Measurements from ENCODE around the gene SNAPC3. TPM values are rescaled to one million over a fixed set of nuclear protein-coding genes. Genes with fewer than 3 reads are reported as not detected.
"Not testable (repeated sequence)": the region's sequence is repeated elsewhere in the genome, so short reads cannot be mapped to it uniquely, and the experiment has no call there.

SNAPC3 gene
- total RNA-seq (2012; rRNA removed): 33.2 and 35.0 TPM in 2 replicates

DNA sequence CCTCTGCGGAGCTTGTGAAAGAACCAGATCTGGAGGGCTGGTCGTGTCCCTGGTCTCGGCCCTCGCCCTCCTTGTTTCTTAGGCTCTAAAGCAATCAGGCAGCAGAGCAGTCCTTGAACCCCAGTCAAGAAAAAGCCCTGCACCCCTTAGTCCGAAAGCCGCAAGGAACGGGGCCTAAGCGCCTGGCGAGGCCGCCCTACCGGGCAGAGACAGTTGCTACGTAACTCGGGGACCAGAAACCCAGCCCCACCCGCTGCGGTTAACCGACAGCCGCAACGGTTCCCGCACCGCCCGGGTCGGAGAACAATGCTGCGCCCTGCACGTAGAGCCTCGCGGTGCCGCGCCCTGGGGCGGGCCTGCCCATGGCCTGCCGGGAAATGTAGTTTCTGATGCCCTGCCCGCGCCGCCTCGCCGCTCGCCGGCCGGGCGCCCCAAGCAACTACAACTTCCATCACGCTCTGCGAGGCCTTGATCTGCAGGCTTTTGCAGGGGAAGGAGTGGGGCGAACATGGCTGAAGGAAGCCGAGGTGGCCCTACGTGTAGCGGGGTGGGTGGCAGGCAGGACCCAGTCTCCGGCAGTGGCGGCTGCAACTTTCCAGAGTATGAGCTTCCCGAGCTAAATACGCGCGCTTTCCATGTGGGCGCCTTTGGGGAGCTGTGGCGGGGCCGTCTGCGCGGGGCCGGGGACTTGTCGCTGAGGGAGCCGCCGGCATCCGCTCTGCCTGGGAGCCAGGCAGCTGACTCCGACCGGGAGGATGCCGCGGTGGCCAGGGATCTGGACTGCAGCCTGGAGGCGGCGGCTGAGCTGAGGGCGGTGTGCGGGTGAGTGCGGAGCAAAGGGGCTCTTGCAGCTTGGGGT, at the start of gene SNAPC3:
TSS of gene SNAPC3 (plus strand) at position 505 of the 859 bp plus-strand sequence. CDS start at position 509, 4 bp downstream.
- Histone ChIP-seq H3K4me2 (ENCODE audit: low read length) (peak within 1 kb of the TSS; percentile 93), H3K36me3 (ENCODE audit: insufficient read depth, low read length) (peaks cover 23% of the 10 kb centered on the region), H3K9me3 (replicated peaks; ENCODE audit: low read length) (no peaks in the 10 kb centered on the region), H3K9ac (ENCODE audit: low read depth, low read length) (peak within 1 kb of the TSS; percentile 93), H3K4me1 (ENCODE audit: control insufficient read depth, insufficient read depth, low read length) (peaks cover 7% of the 10 kb centered on the region), H3K27me3 (ENCODE audit: control insufficient read depth, insufficient read depth, low read length) (no peaks in the 10 kb centered on the region), H3K4me3 (ENCODE audit: low read length) (peak within 1 kb of the TSS; percentile 96)

DNA sequence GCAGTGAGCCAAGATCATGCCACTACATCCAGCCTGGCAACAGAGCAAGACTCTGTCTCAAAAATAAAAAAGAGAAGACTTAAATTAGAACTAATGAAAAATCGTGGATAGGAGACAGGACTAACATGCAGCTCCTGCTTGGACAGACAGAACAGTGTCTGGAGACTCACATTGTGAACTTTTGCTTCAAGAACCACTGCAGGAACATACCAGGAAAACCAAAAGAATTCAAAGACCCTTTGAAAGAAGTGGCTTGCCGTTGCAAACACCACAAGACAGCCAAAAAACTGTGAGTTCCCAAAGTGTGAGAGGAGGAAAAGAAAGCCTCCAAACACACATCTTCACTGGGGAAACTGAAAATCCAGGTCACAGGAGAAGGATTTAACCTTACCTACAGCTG, 48.8 kb upstream of the SNAPC3 start:
- peaks cover 6% of the 10 kb centered on the region for H3K27me3 ChIP-seq (ENCODE audit: control insufficient read depth, insufficient read depth, low read length)
- no peaks in the 10 kb centered on the region for H3K4me1 ChIP-seq (ENCODE audit: control insufficient read depth, insufficient read depth, low read length)
- H3K9me3 ChIP-seq (replicated peaks; ENCODE audit: low read length): no peaks in the 10 kb centered on the region
- no peak overlapping the region for H3K4me2 ChIP-seq (ENCODE audit: low read length)
- H3K36me3 ChIP-seq (ENCODE audit: insufficient read depth, low read length): no peaks in the 10 kb centered on the region
- no peak overlapping the region for H3K9ac ChIP-seq (ENCODE audit: low read depth, low read length)
- no peak overlapping the region for H3K4me3 ChIP-seq (ENCODE audit: low read length)

DNA sequence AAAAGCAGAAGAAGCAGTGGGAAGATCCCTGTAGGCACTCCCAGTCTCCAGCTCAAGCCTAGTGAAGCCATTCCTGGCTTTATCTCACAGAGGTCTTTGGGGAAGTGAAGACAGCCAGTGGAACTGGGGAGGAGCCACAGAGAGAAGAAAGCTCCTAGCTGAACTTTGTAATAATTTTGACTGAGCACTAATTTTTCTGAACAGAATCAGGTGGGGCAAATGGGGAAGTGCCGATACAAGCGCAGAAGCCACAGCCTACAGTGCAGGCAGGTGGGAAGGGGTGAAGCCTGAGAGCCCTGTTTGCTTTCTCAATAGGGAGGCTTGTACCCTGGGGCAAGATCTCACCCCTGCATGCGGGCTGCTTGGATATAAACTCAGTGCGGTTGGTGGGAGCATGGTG, 48.4 kb upstream of the SNAPC3 start:
- no peak overlapping the region for H3K4me2 ChIP-seq (ENCODE audit: low read length)
- H3K4me1 ChIP-seq (ENCODE audit: control insufficient read depth, insufficient read depth, low read length): no peaks in the 10 kb centered on the region
- no peaks in the 10 kb centered on the region for H3K9me3 ChIP-seq (replicated peaks; ENCODE audit: low read length)
- H3K27me3 ChIP-seq (ENCODE audit: control insufficient read depth, insufficient read depth, low read length): peaks cover 6% of the 10 kb centered on the region
- no peaks in the 10 kb centered on the region for H3K36me3 ChIP-seq (ENCODE audit: insufficient read depth, low read length)
- no peak overlapping the region for H3K9ac ChIP-seq (ENCODE audit: low read depth, low read length)
- H3K4me3 ChIP-seq (ENCODE audit: low read length): no peak overlapping the region

DNA sequence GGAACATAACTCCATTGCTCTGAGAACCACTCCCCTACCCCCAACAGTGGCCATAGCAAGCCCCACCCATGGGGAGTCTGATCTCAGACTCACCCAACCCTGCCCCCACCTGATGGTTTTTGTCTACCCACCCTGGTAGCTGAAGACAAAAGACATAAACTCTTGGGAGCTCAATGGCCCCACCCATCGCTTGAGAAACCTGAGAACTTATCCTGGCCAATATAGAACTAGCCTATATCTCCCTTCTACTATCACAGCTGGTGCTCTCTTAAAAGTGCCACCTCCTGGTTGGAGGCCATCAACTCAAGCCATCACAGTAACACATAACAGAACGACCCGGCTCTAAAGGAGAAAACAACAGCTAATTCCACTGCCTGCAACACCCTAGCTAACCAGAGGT, 47.9 kb upstream of the SNAPC3 start:
- peaks cover 6% of the 10 kb centered on the region for H3K27me3 ChIP-seq (ENCODE audit: control insufficient read depth, insufficient read depth, low read length)
- H3K9me3 ChIP-seq (replicated peaks; ENCODE audit: low read length): no peaks in the 10 kb centered on the region
- no peak overlapping the region for H3K4me3 ChIP-seq (ENCODE audit: low read length)
- no peak overlapping the region for H3K9ac ChIP-seq (ENCODE audit: low read depth, low read length)
- H3K36me3 ChIP-seq (ENCODE audit: insufficient read depth, low read length): no peaks in the 10 kb centered on the region
- H3K4me1 ChIP-seq (ENCODE audit: control insufficient read depth, insufficient read depth, low read length): no peaks in the 10 kb centered on the region
- H3K4me2 ChIP-seq (ENCODE audit: low read length): no peak overlapping the region

DNA sequence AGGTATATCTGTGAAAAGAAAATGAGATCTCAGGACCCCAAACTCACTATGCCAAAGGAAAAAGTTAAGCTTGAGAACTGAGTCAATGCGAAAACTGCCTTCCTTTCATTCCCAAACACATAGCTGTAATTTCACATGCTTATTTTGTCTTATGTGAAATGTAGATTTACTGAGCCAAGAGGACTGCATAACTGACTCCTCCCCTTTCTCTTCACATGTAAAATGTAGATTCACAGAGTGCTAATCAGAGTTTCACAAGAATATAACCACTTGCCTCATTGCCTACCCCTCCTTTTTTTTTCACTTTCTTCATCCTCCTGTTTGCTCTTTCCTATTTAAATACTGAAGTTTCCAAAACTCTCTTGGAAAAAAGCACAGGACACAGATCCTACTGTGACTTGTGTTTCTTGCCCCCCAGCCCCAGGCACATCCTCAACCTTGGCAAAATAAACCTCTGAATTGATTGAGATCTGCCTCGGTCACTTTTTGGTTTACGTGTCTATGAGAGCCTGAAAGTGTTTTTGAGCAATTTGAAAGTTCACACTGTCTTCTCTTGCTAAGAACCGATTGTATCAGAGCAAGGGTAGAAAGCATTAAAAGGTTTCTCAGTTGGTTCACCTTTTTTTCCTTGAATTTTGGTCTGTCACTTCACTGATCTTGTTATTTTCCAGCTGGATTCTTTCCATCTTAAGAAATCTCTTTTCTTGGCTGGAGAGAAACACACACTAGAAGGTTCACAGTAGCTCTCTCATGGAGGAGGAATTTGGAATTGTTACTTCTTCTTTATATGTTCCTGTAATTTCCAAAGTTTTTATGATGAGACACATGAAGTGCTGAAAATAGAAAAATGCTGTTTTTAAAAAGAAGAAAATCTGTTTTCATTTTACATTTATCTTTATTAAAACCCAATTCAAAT, 44.8 kb upstream of the SNAPC3 start:
- Histone ChIP-seq H3K36me3 (ENCODE audit: insufficient read depth, low read length) (no peaks in the 10 kb centered on the region), H3K4me1 (ENCODE audit: control insufficient read depth, insufficient read depth, low read length) (no peaks in the 10 kb centered on the region), H3K4me3 (ENCODE audit: low read length) (no peak overlapping the region), H3K9ac (ENCODE audit: low read depth, low read length) (no peak overlapping the region), H3K27me3 (ENCODE audit: control insufficient read depth, insufficient read depth, low read length) (peaks cover 14% of the 10 kb centered on the region), H3K4me2 (ENCODE audit: low read length) (no peak overlapping the region), H3K9me3 (replicated peaks; ENCODE audit: low read length) (no peaks in the 10 kb centered on the region)

DNA sequence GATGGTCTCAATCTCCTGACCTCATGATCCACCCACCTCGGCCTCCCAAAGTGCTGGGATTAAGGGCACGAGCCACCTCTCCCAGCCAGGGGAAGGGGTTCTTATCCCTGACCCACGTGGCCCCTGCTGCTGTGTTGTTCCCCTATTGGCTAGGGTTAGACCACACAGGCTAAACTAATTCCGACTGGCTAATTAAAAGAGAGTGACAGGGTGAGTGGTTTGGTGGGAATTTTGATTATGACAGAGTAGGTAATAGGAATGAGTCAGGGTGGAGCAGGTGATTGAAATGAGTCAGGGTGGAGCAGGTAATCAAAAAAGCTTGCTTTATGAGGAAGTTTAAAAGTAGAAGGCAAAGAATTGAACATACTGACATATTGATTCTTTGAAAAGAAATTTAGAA, 43.4 kb upstream of the SNAPC3 start:
- H3K9me3 ChIP-seq (replicated peaks; ENCODE audit: low read length); H3K4me1 ChIP-seq (ENCODE audit: control insufficient read depth, insufficient read depth, low read length); H3K4me2 ChIP-seq (ENCODE audit: low read length); H3K36me3 ChIP-seq (ENCODE audit: insufficient read depth, low read length); H3K9ac ChIP-seq (ENCODE audit: low read depth, low read length); H3K4me3 ChIP-seq (ENCODE audit: low read length): not testable (repeated sequence)
- peaks cover 14% of the 10 kb centered on the region for H3K27me3 ChIP-seq (ENCODE audit: control insufficient read depth, insufficient read depth, low read length)

DNA sequence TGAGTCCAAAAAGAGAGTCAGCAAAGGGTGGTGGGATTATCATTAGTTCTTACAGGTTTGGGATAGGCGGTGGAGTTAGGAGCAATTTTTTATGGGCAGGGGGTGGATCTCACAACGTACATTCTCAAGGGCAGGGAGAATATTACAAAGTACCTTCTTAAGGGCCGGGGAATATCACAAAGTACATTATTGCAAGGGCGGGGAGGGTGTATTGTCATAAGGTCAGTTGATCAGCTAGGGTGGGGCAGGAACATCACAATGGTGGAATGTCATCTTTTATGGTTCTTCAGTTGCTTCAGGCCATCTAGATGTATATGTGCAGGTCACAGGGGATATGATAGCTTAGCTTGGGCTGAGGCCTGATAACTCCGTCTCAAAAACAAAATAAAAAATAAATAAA, 42.8 kb upstream of the SNAPC3 start:
- not testable (repeated sequence) for H3K9me3 ChIP-seq (replicated peaks; ENCODE audit: low read length); H3K36me3 ChIP-seq (ENCODE audit: insufficient read depth, low read length); H3K9ac ChIP-seq (ENCODE audit: low read depth, low read length); H3K4me3 ChIP-seq (ENCODE audit: low read length); H3K4me2 ChIP-seq (ENCODE audit: low read length); H3K4me1 ChIP-seq (ENCODE audit: control insufficient read depth, insufficient read depth, low read length)
- H3K27me3 ChIP-seq (ENCODE audit: control insufficient read depth, insufficient read depth, low read length): peaks cover 14% of the 10 kb centered on the region

DNA sequence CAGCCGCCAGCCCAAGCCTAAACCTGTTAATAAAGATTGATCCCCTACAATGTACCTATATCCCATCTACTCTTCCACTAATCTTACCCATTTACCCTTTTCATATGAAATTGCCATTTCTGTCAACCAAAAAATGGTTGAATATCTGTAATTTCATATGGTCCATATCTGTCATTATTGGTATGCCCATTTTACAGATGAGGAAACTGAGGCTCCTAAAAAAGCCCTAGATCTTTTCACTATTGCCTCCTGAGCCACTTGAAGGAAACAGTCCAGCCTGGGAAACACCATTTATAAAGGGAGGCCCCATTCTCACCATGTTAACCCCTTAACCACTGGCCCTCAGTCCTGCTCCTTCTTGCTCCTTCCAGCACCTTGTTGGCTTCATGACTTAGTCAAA, 41.2 kb upstream of the SNAPC3 start:
- no peak overlapping the region for H3K9ac ChIP-seq (ENCODE audit: low read depth, low read length)
- H3K36me3 ChIP-seq (ENCODE audit: insufficient read depth, low read length): no peaks in the 10 kb centered on the region
- H3K27me3 ChIP-seq (ENCODE audit: control insufficient read depth, insufficient read depth, low read length): peaks cover 14% of the 10 kb centered on the region
- H3K9me3 ChIP-seq (replicated peaks; ENCODE audit: low read length): no peaks in the 10 kb centered on the region
- H3K4me3 ChIP-seq (ENCODE audit: low read length): no peak overlapping the region
- H3K4me1 ChIP-seq (ENCODE audit: control insufficient read depth, insufficient read depth, low read length): no peaks in the 10 kb centered on the region
- H3K4me2 ChIP-seq (ENCODE audit: low read length): no peak overlapping the region

DNA sequence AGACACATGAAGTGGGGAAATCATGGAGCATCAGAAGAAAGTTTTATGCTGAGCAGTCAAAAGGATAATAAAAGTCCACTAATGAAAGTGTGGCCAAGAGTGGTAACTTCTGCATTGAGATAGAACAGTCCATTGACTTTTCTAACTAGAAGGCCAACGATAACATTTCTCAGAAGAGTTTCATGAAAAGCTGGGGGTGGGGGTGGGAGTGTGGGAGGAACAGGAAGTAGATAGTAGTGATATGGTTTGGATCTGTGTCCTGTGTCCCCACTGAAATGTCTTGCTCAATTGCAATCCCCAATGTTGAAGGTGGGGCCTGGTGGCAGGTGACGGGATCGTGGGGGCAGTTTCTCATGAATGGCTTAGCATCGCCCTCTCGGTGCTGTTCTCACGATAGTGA, 36.2 kb upstream of the SNAPC3 start:
- H3K9me3 ChIP-seq (replicated peaks; ENCODE audit: low read length): no peaks in the 10 kb centered on the region
- H3K27me3 ChIP-seq (ENCODE audit: control insufficient read depth, insufficient read depth, low read length): peaks cover 5% of the 10 kb centered on the region

DNA sequence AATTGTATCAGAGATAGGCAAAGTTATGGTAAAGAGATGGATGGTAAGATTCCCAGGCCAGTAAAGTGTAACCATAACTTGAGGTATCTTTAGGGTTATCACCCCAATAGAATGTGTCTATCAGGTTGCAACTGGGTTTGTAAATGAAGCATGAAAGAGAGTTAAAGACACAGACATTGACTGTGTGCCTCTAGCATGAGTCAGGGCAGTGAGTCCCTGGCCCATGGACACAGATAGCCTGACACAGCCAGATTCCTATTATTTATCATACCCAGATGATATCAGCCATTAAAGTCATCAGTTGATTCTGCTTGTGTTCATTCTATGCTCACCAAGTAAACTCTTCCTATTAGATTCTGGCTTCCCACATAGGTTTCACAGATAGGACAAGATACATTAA, 33.5 kb upstream of the SNAPC3 start:
- no peaks in the 10 kb centered on the region for H3K4me1 ChIP-seq (ENCODE audit: control insufficient read depth, insufficient read depth, low read length)
- no peak overlapping the region for H3K4me3 ChIP-seq (ENCODE audit: low read length)
- H3K4me2 ChIP-seq (ENCODE audit: low read length): no peak overlapping the region
- H3K36me3 ChIP-seq (ENCODE audit: insufficient read depth, low read length): no peaks in the 10 kb centered on the region
- no peaks in the 10 kb centered on the region for H3K9me3 ChIP-seq (replicated peaks; ENCODE audit: low read length)
- H3K27me3 ChIP-seq (ENCODE audit: control insufficient read depth, insufficient read depth, low read length): peaks cover 4% of the 10 kb centered on the region
- no peak overlapping the region for H3K9ac ChIP-seq (ENCODE audit: low read depth, low read length)

More for the DNA sequence above, 36.2 kb upstream of the SNAPC3 start:
- Histone ChIP-seq H3K4me3 (ENCODE audit: low read length) (no peak overlapping the region), H3K36me3 (ENCODE audit: insufficient read depth, low read length) (no peaks in the 10 kb centered on the region), H3K4me2 (ENCODE audit: low read length) (no peak overlapping the region), H3K4me1 (ENCODE audit: control insufficient read depth, insufficient read depth, low read length) (no peaks in the 10 kb centered on the region), H3K9ac (ENCODE audit: low read depth, low read length) (no peak overlapping the region)

DNA sequence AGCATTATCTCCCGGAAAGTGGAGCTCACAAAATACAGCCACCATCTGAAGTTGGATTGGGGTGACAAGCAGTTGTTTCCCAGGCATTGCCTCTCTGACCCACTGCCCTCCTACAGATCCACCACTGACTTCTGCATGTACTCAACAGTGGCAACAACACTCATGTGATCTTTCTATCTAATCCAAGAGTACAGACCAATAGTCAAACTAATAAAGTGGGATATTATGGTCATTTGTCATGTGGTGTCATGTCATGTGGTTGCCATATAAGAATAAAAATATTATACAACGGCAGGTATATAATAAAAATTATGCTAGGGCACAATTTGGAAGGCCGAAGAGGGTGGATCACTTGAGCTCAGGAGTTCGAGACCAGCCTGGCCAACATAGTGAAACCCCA, 33.0 kb upstream of the SNAPC3 start:
- no peaks in the 10 kb centered on the region for H3K9me3 ChIP-seq (replicated peaks; ENCODE audit: low read length)
- no peaks in the 10 kb centered on the region for H3K4me1 ChIP-seq (ENCODE audit: control insufficient read depth, insufficient read depth, low read length)
- no peaks in the 10 kb centered on the region for H3K36me3 ChIP-seq (ENCODE audit: insufficient read depth, low read length)
- H3K9ac ChIP-seq (ENCODE audit: low read depth, low read length): no peak overlapping the region
- peaks cover 4% of the 10 kb centered on the region for H3K27me3 ChIP-seq (ENCODE audit: control insufficient read depth, insufficient read depth, low read length)
- H3K4me3 ChIP-seq (ENCODE audit: low read length): no peak overlapping the region
- H3K4me2 ChIP-seq (ENCODE audit: low read length): no peak overlapping the region

All from skeletal muscle satellite cell (primary cell).